B cell (primary cell): ENCODE data around the gene JPH2. TPM values are rescaled to one million over a fixed set of nuclear protein-coding genes. Genes with fewer than 3 reads are reported as not detected.
"Not testable (repeated sequence)": the region's sequence is repeated elsewhere in the genome, so short reads cannot be mapped to it uniquely, and the experiment has no call there.

Source experiments
- ATAC-seq: fragments of 200-7000 bp; cut with Tn5 transposase; one replicate; pipeline ENCODE4 v1.10.0; 2021; ENCODE audit warnings: low read depth, mild to moderate bottlenecking, moderate number of reproducible peaks, moderate library complexity
- CTCF ChIA-PET: fragments of 350-600 bp; sonication (Branson Sonifier 250); formaldehyde crosslinking; loops from one replicate; lab custom pipeline; 2021; ENCODE audit warnings: antibody characterized with exemption, inconsistent platforms; lab: Charles Lee
- POLR2A ChIA-PET: fragments of 350-600 bp; sonication (Branson Sonifier 250); formaldehyde crosslinking; loops from one replicate; lab custom pipeline; 2021; ENCODE audit warnings: antibody characterized with exemption; lab: Charles Lee
- DNase-seq: peaks from one replicate; pipeline ENCODE4 v3.0.0; 2013
- H2AFZ ChIP-seq: 2 replicates; pipeline ENCODE4 v1.6.1; 2012; ENCODE audit warnings: mild to moderate bottlenecking, low read depth, low read length; ENCODE audit not compliant: insufficient read depth, poor library complexity, severe bottlenecking
- H3K27ac ChIP-seq, 2 donors: 1 replicate in 1 of 2; 2 replicates in 1 of 2; pipeline ENCODE4 v1.5.1; 2012 to 2013; ENCODE audit warnings: low read length in 2 of 2, mild to moderate bottlenecking in 2 of 2, moderate library complexity in 1 of 2
- H3K27me3 ChIP-seq, 4 experiments: fragments of 200-600 bp in 1 of 4; sonication (generic) in 1 of 4; replicated peaks in 1 of 4; 1 replicate in 2 of 4; 2 replicates in 2 of 4; pipeline versions ENCODE4 v1.6.1 to v1.7.0; 2013 to 2016; ENCODE audit warnings: low read length in 3 of 4, mild to moderate bottlenecking in 2 of 4, mixed read lengths in 1 of 4, moderate library complexity in 1 of 4; ENCODE audit not compliant: insufficient read depth in 4 of 4, control insufficient read depth in 3 of 4; ENCODE audit errors: control extremely low read depth in 1 of 4
- H3K36me3 ChIP-seq, 2 experiments: replicated peaks in 1 of 2; 1 replicate in 1 of 2; 2 replicates in 1 of 2; pipeline versions ENCODE4 v1.6.1 to v1.7.1; 2013; ENCODE audit warnings: low read length in 1 of 2; ENCODE audit not compliant: insufficient read depth in 2 of 2, control insufficient read depth in 1 of 2; ENCODE audit errors: control extremely low read depth in 1 of 2, extremely low read depth in 1 of 2
- H3K4me1 ChIP-seq, 2 donors: fragments of 200-600 bp in 1 of 2; sonication (generic) in 1 of 2; 1 replicate in 1 of 2; 2 replicates in 1 of 2; pipeline versions ENCODE4 v1.5.1 to v1.6.1; 2013 to 2017; ENCODE audit warnings: low read length in 2 of 2; ENCODE audit not compliant: control insufficient read depth in 2 of 2, insufficient read depth in 2 of 2
- H3K4me2 ChIP-seq: replicated peaks from 2 replicates; pipeline ENCODE3; 2012; ENCODE audit warnings: mild to moderate bottlenecking, low read depth, low read length; ENCODE audit not compliant: poor library complexity, severe bottlenecking
- H3K4me3 ChIP-seq, 5 experiments: fragments of 200-600 bp in 1 of 5; sonication (generic) in 1 of 5; 1 replicate in 3 of 5; 2 replicates in 2 of 5; pipeline versions ENCODE4 v1.5.1 to v1.7.0; 2011 to 2016; ENCODE audit warnings: low read length in 4 of 5, mild to moderate bottlenecking in 4 of 5, low read depth in 2 of 5, control low read depth in 1 of 5, moderate library complexity in 1 of 5; ENCODE audit not compliant: insufficient read depth in 1 of 5; ENCODE audit errors: control extremely low read depth in 1 of 5, extremely low read depth in 1 of 5
- H3K79me2 ChIP-seq: fragments of 200-600 bp; sonication (generic); one replicate; pipeline ENCODE4 v1.6.0; 2016; ENCODE audit warnings: low read length; ENCODE audit not compliant: control insufficient read depth, insufficient read depth
- H3K9ac ChIP-seq: fragments of 200-600 bp; sonication (generic); 2 replicates; pipeline ENCODE4 v1.6.1; 2017; ENCODE audit warnings: mild to moderate bottlenecking, low read length, moderate library complexity
- H3K9me3 ChIP-seq, 3 donors: one replicate each; pipeline versions ENCODE4 v1.6.1 to v1.7.1; 2013; ENCODE audit warnings: low read length in 2 of 3; ENCODE audit not compliant: control insufficient read depth in 2 of 3, insufficient read depth in 1 of 3; ENCODE audit errors: control extremely low read depth in 1 of 3
- H4K20me1 ChIP-seq: 2 replicates; pipeline ENCODE4 v1.6.0; 2012; ENCODE audit warnings: mild to moderate bottlenecking, low read length; ENCODE audit not compliant: insufficient read depth, control insufficient read depth, poor library complexity, severe bottlenecking
- H3K27ac Mint-ChIP-seq: one replicate; pipeline ENCODE4 v1.8.0; 2021; ENCODE audit warnings: mixed read lengths
- H3K27me3 Mint-ChIP-seq: one replicate; pipeline ENCODE4 v1.8.0; 2021; ENCODE audit warnings: mixed read lengths
- H3K4me1 Mint-ChIP-seq: one replicate; pipeline ENCODE4 v1.8.0; 2021; ENCODE audit warnings: mixed read lengths
- H3K4me3 Mint-ChIP-seq: one replicate; pipeline ENCODE4 v1.8.0; 2021; ENCODE audit warnings: mixed read lengths
- H3K9me3 Mint-ChIP-seq: one replicate; pipeline ENCODE4 v1.8.0; 2022; ENCODE audit warnings: mixed read lengths; ENCODE audit not compliant: insufficient read depth
- CTCF ChIP-seq: fragments of 200-600 bp; IDR thresholded peaks from one replicate; pipeline ENCODE4 v1.8.0; 2022; ENCODE audit warnings: antibody characterized with exemption, mild to moderate bottlenecking
- EZH2 ChIP-seq: IDR thresholded peaks from 2 replicates; pipeline ENCODE4 v1.6.1; 2012; ENCODE audit warnings: borderline replicate concordance, low read depth, mild to moderate bottlenecking, moderate library complexity, low read length; ENCODE audit not compliant: insufficient read depth, poor library complexity, severe bottlenecking
- WGBS: methylation state at CpG from one replicate; pipeline ENCODE4 v1.1.5; 2013; ENCODE audit warnings: missing lambda C conversion rate; ENCODE audit not compliant: insufficient coverage; 5-methylcytosine and 5-hydroxymethylcytosine counted together
- intact Hi-C: fragments of 100-400 bp; cut with micrococcal nuclease; formaldehyde crosslinking; loops from one replicate; pipeline ENCODE4 v1.10.0; 2022
- polyA plus RNA-seq: library from polyadenylated mRNA; depleted of rRNA; stranded (reverse); fragments of >200 nt; gene quantifications from 2 replicates; pipeline ENCODE4 v1.2.3, GENCODE V29; 2012
- total RNA-seq, 2 donors: library from RNA; stranded (reverse); fragments of 120-200 nt in 1 of 2; gene quantifications; 1 replicate in 1 of 2; 2 replicates in 1 of 2; pipeline versions ENCODE4 v1.2.3 to v1.2.4, GENCODE V29; 2013 to 2022

The JPH2 gene
- total and polyA plus RNA-seq, 2 donors (not counting 1 experiment from before 2014, with no cell fraction given) = 0.10 TPM; not detected in 1

- Mint-ChIP-seq H3K27ac (no peak overlapping the region), H3K9me3 (no peaks in the 10 kb centered on the region), H3K4me1 (peaks cover 10% of the 10 kb centered on the region), H3K4me3 (no peak overlapping the region), H3K27me3 (peaks cover 8% of the 10 kb centered on the region)
- TF ChIP-seq CTCF (no peak), EZH2 (no peak)
- peaks cover 0 to 2% (median 0%) of the 10 kb centered on the region in 4 experiments for H3K27me3 ChIP-seq
- H3K27ac ChIP-seq = no peak overlapping the region
- WGBS = no CpG with 5 or more reads among the region's 2 CpGs
- no peak overlapping the region for H2AFZ ChIP-seq
- POLR2A ChIA-PET = no interaction called here
- no peak overlapping the region for H3K4me2 ChIP-seq
- ATAC-seq (no peak), DNase-seq (no peak)
- H3K4me3 ChIP-seq = no peak overlapping the region
- peaks cover 3 to 32% of the 10 kb centered on the region in 2 experiments for H3K36me3 ChIP-seq
- intact Hi-C loops = loop anchor here (5.0 kb wide), 1 partner anchor 442 kb away; no protein-coding TSS in a partner anchor
- no peaks in the 10 kb centered on the region for H3K9me3 ChIP-seq
- CTCF ChIA-PET = interaction anchor here (1.2 to 1.4 kb wide), 2 partner anchors 10 to 77 kb away, joined by 4 read pairs; no protein-coding TSS in a partner anchor
- no peak overlapping the region for H3K9ac ChIP-seq
- H4K20me1 ChIP-seq = peaks cover 34% of the 10 kb centered on the region
- peaks cover 0 to 2% of the 10 kb centered on the region in 2 donors for H3K4me1 ChIP-seq
- H3K79me2 ChIP-seq = peaks cover 4% of the 10 kb centered on the region
Measured at GRCh38 chr20:44193801-44194200, 6.8 kb upstream of the JPH2 start.

- Histone ChIP-seq H3K27me3 (peaks cover 0 to 22% (median 8%) of the 10 kb centered on the region in 4 experiments), H3K4me1 (peaks cover 18% of the 10 kb centered on the region in 2 donors), H4K20me1 (peaks cover 17% of the 10 kb centered on the region), H3K36me3 (peaks cover 0 to 14% of the 10 kb centered on the region in 2 experiments)
- H3K79me2 ChIP-seq, POLR2A ChIA-PET, H3K4me2 ChIP-seq, DNase-seq, H2AFZ ChIP-seq, H3K4me3 ChIP-seq, H3K9me3 Mint-ChIP-seq, ATAC-seq, H3K27ac Mint-ChIP-seq, H3K9ac ChIP-seq, H3K4me3 Mint-ChIP-seq, H3K9me3 ChIP-seq, H3K27ac ChIP-seq: not testable (repeated sequence)
- Mint-ChIP-seq H3K4me1 (peaks cover 28% of the 10 kb centered on the region), H3K27me3 (peaks cover 25% of the 10 kb centered on the region)
- intact Hi-C loops = loop anchor here (2.0 to 5.0 kb wide), 2 partner anchors 439 to 743 kb away; no protein-coding TSS in a partner anchor
- 100% methylated on average over 1 of the region's 5 CpGs for WGBS
- CTCF ChIA-PET = interaction anchor here (1.1 to 4.5 kb wide), 3 partner anchors 17 to 26 kb away, joined by 4 to 23 read pairs (median 15); partner anchors contain the start of gene OSER1
Measured at GRCh38 chr20:44191640-44192039, 4.7 kb upstream of the JPH2 start.
